Nephron (organoid): Measurements from ENCODE around the gene APBA1.

Experiments
- H3K27ac Mint-ChIP-seq, 3 experiments: 2 replicates each; pipeline ENCODE4 v1.8.0; 2020; ENCODE audit warnings: mixed read lengths in 3 of 3, mild to moderate bottlenecking in 2 of 3, moderate library complexity in 1 of 3
- H3K27me3 Mint-ChIP-seq: 2 replicates; pipeline ENCODE4 v1.8.0; 2021; ENCODE audit warnings: low read depth, mild to moderate bottlenecking, moderate library complexity, mixed read lengths
- H3K36me3 Mint-ChIP-seq: 2 replicates; pipeline ENCODE4 v1.8.0; 2020; ENCODE audit warnings: low read depth, mixed read lengths
- H3K4me1 Mint-ChIP-seq: 2 replicates; pipeline ENCODE4 v1.8.0; 2020; ENCODE audit warnings: mixed read lengths
- H3K4me3 Mint-ChIP-seq, 3 experiments: 2 replicates each; pipeline ENCODE4 v1.8.0; 2020; ENCODE audit warnings: mild to moderate bottlenecking in 3 of 3, mixed read lengths in 3 of 3, moderate library complexity in 2 of 3
- H3K9me3 Mint-ChIP-seq: 2 replicates; pipeline ENCODE4 v1.8.0; 2020; ENCODE audit warnings: mixed read lengths
- TF ChIP-seq, protein P1 (sequence below), 3 experiments: fragments of 200-600 bp; sonication (generic); IDR thresholded peaks; one replicate each; pipeline ENCODE4 v1.5.0; 2021; ENCODE audit warnings: antibody characterized with exemption in 3 of 3; ENCODE audit not compliant: unreplicated experiment in 3 of 3

Gene APBA1

DNA sequence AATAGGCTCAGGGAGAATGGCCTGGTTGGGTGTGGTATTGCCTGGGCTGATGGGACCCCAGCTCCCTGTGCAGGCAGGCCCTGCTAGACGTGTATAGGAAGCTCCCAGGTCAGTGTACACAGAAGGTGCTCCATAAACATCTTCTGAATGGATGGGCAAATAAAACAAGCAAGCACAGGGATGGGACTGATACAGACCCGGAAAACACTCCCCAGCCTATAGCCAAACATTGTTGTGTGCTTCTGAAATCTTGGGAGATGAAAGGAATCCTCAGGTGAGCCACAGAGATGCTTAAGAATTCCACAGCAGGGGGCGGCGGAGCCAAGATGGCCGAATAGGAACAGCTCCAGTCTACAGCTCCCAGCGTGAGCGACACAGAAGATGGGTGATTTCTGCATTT, 195.4 kb downstream of the APBA1 start:
- H3K27ac Mint-ChIP-seq, result no peak overlapping the region
- peaks cover 7% of the 10 kb centered on the region for H3K4me1 Mint-ChIP-seq
- no peaks in the 10 kb centered on the region for H3K27me3 Mint-ChIP-seq
- no peak overlapping the region for H3K4me3 Mint-ChIP-seq
- TF ChIP-seq, protein P1, sequence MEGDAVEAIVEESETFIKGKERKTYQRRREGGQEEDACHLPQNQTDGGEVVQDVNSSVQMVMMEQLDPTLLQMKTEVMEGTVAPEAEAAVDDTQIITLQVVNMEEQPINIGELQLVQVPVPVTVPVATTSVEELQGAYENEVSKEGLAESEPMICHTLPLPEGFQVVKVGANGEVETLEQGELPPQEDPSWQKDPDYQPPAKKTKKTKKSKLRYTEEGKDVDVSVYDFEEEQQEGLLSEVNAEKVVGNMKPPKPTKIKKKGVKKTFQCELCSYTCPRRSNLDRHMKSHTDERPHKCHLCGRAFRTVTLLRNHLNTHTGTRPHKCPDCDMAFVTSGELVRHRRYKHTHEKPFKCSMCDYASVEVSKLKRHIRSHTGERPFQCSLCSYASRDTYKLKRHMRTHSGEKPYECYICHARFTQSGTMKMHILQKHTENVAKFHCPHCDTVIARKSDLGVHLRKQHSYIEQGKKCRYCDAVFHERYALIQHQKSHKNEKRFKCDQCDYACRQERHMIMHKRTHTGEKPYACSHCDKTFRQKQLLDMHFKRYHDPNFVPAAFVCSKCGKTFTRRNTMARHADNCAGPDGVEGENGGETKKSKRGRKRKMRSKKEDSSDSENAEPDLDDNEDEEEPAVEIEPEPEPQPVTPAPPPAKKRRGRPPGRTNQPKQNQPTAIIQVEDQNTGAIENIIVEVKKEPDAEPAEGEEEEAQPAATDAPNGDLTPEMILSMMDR (IDR thresholded peaks at IDR 0.05; ENCODE audit: unreplicated experiment in 3 of 3), result no peak
- no peaks in the 10 kb centered on the region for H3K36me3 Mint-ChIP-seq
- H3K9me3 Mint-ChIP-seq, result no peaks in the 10 kb centered on the region

DNA sequence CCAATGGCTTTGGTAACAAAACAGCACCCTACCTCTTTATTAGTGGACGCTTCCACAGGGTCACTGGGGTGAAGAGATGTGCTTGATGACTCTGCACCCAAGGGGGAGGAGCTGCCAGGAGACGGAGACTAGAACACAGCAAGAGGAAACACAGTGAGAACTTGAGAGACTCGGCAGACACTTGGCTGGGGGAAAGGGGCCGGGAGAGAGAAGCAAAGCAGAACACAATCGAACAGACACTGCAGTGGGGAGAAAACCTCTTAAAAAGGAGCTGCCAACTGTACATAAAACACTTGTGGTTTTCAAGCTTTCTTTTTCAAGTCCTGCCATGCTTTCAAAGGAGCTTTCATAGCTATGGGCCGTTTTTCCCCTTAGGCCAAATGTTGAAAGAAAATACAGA, 196.2 kb downstream of the APBA1 start:
- no peaks in the 10 kb centered on the region for H3K36me3 Mint-ChIP-seq
- TF ChIP-seq, protein P1 (IDR thresholded peaks at IDR 0.05; ENCODE audit: unreplicated experiment in 3 of 3), result no peak
- no peaks in the 10 kb centered on the region for H3K9me3 Mint-ChIP-seq
- peaks cover 14% of the 10 kb centered on the region for H3K4me1 Mint-ChIP-seq
- no peaks in the 10 kb centered on the region for H3K27me3 Mint-ChIP-seq
- no peak overlapping the region for H3K4me3 Mint-ChIP-seq
- H3K27ac Mint-ChIP-seq, result no peak overlapping the region

DNA sequence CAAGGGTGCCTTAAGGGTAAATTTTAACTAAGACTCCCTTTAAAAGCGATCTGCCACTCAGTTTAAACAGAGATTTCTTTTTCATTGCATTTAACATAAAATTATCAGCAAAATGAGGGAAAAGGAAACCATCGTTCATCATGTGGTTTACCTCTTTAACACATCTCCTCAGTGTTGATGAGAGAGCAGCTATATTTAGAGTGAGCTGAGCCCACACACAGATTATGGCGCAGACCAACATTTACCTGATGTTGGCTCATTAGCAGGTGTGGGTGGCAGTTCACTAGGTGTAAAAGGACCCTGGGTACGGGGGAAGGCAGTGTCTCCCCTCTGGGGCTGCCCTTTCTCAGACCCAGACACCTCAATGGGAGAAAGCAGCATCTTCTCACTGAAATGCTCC, 197.3 kb downstream of the APBA1 start:
- Mint-ChIP-seq H3K36me3 (no peaks in the 10 kb centered on the region), H3K27me3 (no peaks in the 10 kb centered on the region), H3K4me3 (no peak overlapping the region), H3K4me1 (peaks cover 20% of the 10 kb centered on the region), H3K9me3 (no peaks in the 10 kb centered on the region), H3K27ac (no peak overlapping the region)
- TF ChIP-seq, protein P1 (IDR thresholded peaks at IDR 0.05; ENCODE audit: unreplicated experiment in 3 of 3), result no peak

DNA sequence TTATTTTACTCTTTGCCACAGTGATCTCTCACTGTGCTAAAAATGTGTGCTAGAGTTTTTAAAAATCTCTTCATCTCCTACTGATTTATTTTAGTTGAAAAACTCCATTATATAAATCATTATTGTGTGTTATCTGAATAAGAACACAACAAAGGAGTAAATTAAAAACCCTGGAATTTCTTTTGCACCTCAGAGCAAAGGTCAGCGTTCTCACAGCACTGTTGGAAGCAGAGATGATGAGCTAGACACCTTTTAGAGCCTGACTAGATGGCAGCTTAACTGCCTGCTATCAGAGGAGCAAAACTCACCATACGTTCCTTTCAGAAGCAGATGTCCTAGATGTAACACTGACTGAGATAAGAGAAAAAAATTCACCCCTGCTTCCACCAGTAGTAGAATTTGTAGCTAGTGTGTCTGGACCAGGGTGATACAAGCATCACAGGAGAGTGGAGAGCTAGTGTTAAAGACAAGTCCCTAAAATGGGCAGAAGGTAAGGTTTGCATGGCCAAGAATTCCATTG, 200.0 kb downstream of the APBA1 start:
- Mint-ChIP-seq H3K9me3 (no peaks in the 10 kb centered on the region), H3K4me3 (no peak overlapping the region), H3K27me3 (no peaks in the 10 kb centered on the region), H3K27ac (no peak overlapping the region), H3K4me1 (peaks cover 27% of the 10 kb centered on the region), H3K36me3 (no peaks in the 10 kb centered on the region)
- TF ChIP-seq, protein P1 (IDR thresholded peaks at IDR 0.05; ENCODE audit: unreplicated experiment in 3 of 3), result no peak

DNA sequence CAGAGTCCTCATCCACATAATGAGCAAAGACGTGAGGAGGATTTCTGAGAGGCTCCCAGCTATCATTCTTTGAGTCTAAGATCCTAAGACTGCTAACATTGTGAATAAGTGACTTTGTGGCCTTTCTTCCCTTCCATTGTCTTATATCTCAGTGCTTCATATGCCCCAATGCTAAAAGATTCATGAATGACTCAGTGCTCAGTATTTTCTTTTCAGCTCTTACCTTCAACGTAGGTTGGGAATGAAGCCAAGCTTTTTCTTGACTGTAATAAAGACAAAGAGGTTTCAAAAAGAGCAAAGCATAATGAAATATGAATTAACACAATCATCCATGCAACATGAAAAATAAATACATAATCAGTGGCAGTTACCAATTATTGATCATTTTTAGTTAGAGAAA, 200.7 kb downstream of the APBA1 start:
- no peak overlapping the region for H3K4me3 Mint-ChIP-seq
- peak overlapping the region in 2 of 3 experiments; percentile 48 to 74 for H3K27ac Mint-ChIP-seq
- peaks cover 3% of the 10 kb centered on the region for H3K27me3 Mint-ChIP-seq
- no peaks in the 10 kb centered on the region for H3K36me3 Mint-ChIP-seq
- H3K9me3 Mint-ChIP-seq, result no peaks in the 10 kb centered on the region
- H3K4me1 Mint-ChIP-seq, result peaks cover 27% of the 10 kb centered on the region
- TF ChIP-seq, protein P1 (IDR thresholded peaks at IDR 0.05; ENCODE audit: unreplicated experiment in 3 of 3), result no peak

DNA sequence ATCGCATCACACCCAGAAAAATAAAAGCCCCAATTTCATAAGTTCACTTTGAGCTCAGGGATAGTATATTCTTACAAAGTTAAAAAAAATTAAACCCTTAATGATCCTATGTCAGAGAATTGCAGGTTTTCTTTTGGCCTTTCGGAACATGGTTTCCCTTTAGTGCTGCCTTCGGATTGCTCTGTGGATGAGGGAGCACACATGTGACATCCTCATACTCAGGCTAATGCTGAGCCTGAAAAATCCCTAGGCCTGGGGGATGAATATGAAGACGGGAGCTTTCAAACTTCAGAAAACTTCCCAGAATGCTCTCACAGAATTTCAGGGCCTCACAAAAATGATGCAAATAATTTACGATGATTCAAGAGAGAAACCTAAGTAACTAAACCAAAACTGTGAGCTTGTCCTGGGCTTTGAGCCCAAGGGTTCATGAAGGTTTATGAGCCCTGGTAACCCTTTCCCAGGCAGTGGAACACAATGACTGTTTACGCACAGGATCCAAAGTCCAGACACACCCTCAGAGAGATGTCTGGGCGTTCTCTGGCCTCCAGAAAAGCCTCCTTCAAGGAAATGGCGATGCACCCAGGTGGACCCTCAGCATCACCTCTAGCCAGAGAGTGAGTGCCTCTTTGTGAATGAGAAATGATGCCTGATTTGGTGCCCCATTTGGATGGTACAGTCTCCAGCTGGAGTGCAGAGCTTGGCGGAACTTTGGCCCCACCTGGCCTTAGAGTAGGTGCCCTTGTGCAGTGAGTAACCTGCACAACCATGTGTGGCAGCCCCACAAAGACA, 201.8 kb downstream of the APBA1 start:
- Mint-ChIP-seq H3K27ac (peak overlapping the region in 2 of 3 experiments; percentile 55 to 83), H3K4me3 (no peak overlapping the region), H3K36me3 (no peaks in the 10 kb centered on the region), H3K4me1 (peaks cover 29% of the 10 kb centered on the region), H3K9me3 (no peaks in the 10 kb centered on the region), H3K27me3 (peaks cover 4% of the 10 kb centered on the region)
- TF ChIP-seq, protein P1 (IDR thresholded peaks at IDR 0.05; ENCODE audit: unreplicated experiment in 3 of 3), result no peak
